Muscle of arm (tissue), 12 donors: ENCODE measurements around the gene EDN2. TPM values are rescaled to one million over a fixed set of nuclear protein-coding genes. Genes with fewer than 3 reads are reported as not detected.

Source experiments
- DNase-seq: peaks from one replicate; pipeline ENCODE4 v3.0.0-alpha.2; 2013
- polyA plus RNA-seq, 12 donors: library from polyadenylated mRNA; unstranded; fragments of 120-200 nt; gene quantifications; one replicate each; pipeline ENCODE4 v1.2.1, GENCODE V29; 2013; ENCODE audit not compliant: insufficient read length in 12 of 12

The EDN2 gene
- polyA plus RNA-seq, 12 donors, result 0.30 to 8.4 (median 0.82) TPM; not detected in 3

DNA sequence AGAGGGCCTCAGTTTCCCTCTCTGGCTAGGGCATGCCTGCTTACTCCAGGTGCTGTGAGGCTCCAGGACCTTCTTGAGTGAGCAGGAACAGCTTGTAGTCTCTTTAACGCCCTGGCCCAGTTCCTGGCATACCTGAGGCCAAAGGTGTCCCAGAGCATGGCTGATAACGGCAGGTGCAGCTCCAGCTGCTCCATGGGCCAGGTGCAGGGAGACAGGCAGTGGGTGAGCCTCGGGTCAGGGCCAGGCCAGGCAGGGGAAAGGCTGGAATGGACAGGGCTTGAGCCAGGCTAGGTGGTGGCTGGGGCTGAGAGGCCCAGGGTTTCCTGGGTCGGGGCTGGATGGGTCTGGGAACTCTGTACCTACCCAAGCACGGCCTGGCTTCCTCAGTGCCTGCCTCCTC, 18.3 kb downstream of the EDN2 start:
- no peak for DNase-seq

- no peak for DNase-seq
Observed at GRCh38 chr1:41465741-41466140, 18.7 kb downstream of the EDN2 start.

- DNase-seq, result no peak
Observed at GRCh38 chr1:41464885-41465284, 19.6 kb downstream of the EDN2 start.

DNA sequence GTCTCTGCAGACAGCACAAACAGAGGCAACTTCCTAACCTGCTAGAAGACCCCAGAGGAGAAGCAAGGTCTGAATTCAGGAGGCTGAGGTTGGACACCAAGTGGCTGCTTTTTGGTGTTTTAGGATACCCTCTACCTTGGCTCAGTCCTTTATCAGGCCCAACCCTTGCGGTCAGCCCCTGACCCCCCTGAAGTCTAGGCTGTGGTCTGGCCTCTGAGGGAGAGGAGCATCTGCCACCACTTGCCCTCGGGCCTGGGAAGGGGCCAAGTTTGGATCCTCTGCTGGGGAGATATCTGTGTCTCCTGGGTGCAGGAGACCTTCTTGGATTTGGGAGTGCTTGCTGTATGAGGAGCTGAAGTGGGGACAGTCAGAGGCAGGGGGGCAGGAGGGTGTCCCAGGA, 21.0 kb downstream of the EDN2 start:
- no peak for DNase-seq

GRCh38 chr1:41462680-41463004, 21.8 kb downstream of the EDN2 start:
- DNase-seq, result no peak

- no peak for DNase-seq
Observed at GRCh38 chr1:41461790-41462679, 22.4 kb downstream of the EDN2 start.

DNA sequence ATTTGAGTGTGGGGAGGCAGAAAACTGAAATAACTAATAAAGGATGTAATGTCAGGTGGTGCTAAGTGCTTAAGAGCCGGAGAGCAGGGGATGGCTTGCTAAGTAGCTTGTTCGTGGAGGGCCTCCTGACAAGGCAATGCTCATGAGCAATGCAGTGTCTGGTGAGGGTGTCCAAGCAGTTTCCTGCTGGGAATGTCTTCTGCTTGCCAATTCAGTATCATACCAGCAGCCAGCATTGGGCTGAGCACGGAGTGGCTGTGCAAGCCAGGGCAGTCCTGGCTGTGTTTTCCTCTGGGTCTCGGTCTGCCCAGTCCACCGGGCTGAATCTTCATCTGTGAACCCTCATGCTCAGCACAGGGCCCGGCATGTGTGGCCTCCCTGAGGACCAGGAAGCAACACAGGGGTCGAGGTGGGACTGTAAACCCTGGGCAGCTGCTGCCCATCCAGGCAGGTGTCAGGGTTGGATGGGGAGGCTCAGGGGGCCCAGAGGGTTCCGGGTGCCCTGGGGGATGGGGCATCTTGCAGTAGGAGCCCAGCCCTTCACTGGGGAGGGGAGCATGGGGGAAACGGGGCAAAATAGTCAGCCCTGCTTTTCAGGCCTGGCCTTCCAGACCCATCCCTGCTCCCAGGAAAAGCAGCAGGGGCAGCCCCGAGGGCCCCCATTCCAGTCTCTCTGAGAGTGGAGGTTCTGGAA, 27.5 kb downstream of the EDN2 start:
- DNase-seq, result no peak

DNA sequence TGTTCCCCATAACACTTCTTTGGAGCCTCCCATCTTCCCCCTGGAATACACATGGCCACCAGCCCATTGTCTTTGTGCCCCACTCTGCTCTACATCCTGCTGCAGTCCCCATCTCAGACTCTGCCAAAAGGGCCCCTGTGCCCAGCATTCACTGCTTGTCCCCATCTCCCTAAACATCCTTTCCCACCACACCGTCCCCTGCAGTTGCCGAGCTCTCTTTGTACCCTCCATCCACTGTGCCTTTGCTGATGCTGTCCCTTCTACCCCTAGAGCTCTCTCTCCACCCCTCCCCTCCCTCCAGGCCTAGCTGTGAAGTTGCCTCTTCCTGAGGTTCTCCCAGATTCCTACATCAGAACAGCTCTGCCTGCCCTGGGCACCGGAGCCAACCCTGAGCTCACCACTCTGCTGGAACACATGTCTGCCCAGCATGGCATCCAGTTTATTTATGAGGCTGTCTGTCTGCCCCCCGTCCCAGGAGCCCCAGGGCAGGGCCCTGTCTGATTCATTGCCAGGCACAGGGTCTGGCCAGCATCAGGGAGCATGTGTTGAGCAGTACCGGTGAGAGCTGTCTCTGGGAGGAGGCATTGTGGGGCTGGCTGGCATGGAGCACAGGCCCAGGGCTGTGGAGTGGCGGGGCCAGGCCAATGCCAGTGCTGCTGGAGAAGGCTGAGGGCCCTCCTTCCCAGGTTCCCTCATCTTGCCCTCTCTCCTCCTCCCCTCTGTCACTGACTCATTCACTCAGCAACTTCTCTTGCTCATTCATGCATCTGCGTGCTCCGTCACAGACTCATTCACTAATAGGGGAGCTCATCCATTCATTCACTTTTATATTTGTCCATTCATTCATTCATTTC, 28.8 kb downstream of the EDN2 start:
- DNase-seq, result no peak

- DNase-seq, result no peak
Observed at GRCh38 chr1:41454406-41454805, 30.1 kb downstream of the EDN2 start.

DNA sequence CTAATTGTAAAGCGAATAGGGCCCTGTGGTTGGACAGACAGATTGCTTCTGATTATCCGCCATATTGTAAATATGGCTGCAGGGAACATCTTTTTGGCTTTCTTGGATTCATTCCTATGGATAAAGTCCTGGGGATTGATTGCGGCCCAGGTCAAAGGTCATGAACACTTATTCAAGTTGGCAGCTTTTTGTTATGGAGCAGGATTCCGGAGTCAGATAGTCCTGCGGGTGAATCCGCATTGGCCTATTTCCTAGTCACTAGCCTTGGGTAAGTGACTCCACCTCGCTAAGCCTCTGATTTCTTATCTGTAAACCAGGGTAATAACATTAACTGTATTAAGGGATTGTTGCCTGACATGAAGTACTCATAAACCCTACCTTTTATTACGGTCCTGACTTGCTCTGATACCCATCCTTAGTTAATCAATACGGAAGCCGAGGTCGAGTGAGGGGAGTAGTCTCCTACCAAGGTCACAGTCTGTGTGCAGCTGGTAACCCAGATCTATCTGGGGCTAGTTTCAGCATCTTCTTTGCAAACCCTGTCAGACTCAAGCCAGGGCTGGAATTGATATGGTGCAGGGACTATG, 31.7 kb downstream of the EDN2 start:
- no peak for DNase-seq

DNA sequence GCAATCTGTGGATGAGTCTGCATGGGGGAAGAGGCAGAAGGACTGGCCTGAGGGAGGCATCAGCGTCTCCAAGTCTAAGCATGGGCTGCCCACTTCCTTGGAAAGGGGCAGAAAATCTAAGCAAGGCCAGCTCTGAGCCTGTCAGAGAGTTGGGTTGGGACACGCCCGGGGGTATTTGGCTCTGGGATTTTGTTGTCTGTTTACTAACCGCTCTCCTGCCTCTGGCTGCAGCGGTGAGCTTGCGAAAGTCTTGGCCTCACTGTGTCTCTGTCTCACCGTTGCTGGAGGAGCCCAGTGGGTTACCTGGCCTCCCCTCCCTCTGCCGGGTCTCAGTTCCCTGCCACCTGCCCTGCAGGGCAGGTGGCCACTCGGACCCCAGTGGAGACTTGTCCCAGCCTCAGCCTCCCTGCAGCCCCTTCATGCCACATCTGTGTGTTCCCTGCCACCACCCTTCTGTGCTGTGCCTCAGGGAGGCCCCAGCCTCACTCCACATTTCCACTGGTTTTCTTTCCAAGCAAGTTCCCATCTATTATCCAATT, 33.7 kb downstream of the EDN2 start:
- DNase-seq, result no peak

- no peak for DNase-seq
Observed at GRCh38 chr1:41449326-41449921, 35.1 kb downstream of the EDN2 start.

DNA sequence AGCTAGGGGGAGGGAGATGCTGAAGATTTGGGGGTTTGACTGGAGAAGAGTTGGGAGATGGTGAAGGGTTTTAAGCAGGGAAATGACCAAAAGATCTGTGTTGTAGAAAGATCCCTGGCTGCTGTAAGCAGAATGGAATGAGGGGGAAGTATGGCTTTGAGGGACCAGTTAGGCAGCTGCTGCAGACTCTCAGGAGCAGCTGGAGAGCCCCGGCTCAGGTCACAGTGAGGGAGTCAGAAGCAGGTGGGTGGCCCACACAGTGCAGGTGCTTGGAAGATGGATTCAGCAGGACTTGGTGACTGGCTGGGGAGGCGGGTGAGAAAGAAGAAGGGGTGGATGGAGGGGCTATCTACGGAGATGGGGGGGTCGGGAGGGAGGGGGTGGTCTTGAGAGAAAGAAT, 35.7 kb downstream of the EDN2 start:
- no peak for DNase-seq

- DNase-seq, result no peak
Observed at GRCh38 chr1:41447995-41448770, 36.3 kb downstream of the EDN2 start.

DNA sequence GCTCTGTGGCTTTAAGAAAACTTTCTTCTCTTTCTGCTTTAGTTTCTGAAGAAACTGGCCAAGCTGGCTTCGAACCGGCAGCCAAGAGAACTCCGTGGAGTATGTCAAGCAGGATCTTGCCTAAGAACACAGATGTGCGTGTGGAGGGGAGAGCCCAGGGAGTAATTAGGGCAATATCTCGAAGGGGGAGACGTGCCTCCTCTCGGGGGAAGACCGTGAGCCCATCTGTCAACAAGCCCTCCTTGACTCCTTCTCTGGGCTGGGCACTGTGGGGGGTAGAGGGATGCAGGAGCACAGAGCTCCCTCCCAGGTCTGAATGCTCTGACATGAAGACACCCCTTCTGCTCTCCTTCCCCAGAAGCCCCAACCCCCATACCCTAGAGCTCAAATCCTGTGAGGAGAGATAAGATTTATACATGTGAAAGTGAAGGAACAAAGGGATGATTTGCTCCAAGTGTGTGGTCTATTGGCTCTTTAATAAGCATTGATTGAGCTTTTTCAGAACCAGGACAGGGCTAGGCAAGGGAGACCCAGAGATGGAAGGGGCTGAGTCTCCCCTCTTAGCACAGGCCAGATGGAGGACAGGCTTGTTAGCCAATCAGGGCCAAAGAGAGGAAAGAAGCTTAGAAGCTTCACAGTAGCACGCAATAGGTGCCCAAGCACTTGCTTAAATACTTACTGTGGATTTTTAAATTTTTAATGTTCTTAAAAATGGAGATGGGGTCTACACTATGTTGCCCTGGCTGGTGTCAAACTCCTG, 37.5 kb downstream of the EDN2 start:
- DNase-seq, result no peak

GRCh38 chr1:41444785-41445184, 39.7 kb downstream of the EDN2 start:
- DNase-seq, result no peak

GRCh38 chr1:41444246-41444645, 40.2 kb downstream of the EDN2 start:
- DNase-seq, result no peak

GRCh38 chr1:41442697-41443251, 41.7 kb downstream of the EDN2 start:
- DNase-seq, result no peak

GRCh38 chr1:41440321-41441085, 44.0 kb downstream of the EDN2 start:
- no peak for DNase-seq
